PC-9 (cell line): ENCODE measurements around the gene LCA5L.

Experiments
- EZH2 ChIP-seq: fragments of 200-600 bp; sonication (generic); IDR thresholded peaks from 2 replicates; pipeline ENCODE4 v1.8.0; 2017; ENCODE audit warnings: antibody characterized with exemption, low read depth
- TF ChIP-seq, protein P1 (sequence below): fragments of 200-600 bp; sonication (generic); conservative IDR thresholded peaks from 2 replicates; pipeline ENCODE4 v1.6.1; 2017; ENCODE audit warnings: mixed run types, antibody characterized with exemption, mild to moderate bottlenecking, moderate library complexity

DNA sequence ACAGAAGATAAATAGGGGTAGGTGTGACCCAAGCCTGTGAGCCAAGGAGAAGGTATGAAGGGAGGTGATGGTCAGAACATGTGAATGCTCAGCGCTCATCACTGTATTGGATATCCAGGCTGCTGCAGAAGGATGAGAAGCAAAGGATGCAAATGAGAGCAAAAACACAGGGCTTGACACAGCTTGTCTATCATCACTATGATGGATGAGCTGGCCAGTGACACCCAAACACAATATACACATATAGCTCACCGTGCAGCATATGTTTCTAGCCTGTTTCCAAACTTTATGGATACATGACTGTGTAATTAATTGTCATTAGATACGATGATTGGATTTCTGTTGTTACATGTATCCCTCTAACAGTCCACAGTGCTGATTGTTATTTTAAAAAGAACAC is 82.8 kb downstream of the LCA5L start:
- TF ChIP-seq, protein P1, sequence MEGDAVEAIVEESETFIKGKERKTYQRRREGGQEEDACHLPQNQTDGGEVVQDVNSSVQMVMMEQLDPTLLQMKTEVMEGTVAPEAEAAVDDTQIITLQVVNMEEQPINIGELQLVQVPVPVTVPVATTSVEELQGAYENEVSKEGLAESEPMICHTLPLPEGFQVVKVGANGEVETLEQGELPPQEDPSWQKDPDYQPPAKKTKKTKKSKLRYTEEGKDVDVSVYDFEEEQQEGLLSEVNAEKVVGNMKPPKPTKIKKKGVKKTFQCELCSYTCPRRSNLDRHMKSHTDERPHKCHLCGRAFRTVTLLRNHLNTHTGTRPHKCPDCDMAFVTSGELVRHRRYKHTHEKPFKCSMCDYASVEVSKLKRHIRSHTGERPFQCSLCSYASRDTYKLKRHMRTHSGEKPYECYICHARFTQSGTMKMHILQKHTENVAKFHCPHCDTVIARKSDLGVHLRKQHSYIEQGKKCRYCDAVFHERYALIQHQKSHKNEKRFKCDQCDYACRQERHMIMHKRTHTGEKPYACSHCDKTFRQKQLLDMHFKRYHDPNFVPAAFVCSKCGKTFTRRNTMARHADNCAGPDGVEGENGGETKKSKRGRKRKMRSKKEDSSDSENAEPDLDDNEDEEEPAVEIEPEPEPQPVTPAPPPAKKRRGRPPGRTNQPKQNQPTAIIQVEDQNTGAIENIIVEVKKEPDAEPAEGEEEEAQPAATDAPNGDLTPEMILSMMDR = no peak
- TF ChIP-seq EZH2 = no peak
